ENCODE data around the gene HOXA3. TPM values are rescaled to one million over a fixed set of nuclear protein-coding genes. Genes with fewer than 3 reads are reported as not detected.

The HOXA3 gene
- total RNA-seq, 1 donor from 2014 or later = 0.96 TPM

DNA sequence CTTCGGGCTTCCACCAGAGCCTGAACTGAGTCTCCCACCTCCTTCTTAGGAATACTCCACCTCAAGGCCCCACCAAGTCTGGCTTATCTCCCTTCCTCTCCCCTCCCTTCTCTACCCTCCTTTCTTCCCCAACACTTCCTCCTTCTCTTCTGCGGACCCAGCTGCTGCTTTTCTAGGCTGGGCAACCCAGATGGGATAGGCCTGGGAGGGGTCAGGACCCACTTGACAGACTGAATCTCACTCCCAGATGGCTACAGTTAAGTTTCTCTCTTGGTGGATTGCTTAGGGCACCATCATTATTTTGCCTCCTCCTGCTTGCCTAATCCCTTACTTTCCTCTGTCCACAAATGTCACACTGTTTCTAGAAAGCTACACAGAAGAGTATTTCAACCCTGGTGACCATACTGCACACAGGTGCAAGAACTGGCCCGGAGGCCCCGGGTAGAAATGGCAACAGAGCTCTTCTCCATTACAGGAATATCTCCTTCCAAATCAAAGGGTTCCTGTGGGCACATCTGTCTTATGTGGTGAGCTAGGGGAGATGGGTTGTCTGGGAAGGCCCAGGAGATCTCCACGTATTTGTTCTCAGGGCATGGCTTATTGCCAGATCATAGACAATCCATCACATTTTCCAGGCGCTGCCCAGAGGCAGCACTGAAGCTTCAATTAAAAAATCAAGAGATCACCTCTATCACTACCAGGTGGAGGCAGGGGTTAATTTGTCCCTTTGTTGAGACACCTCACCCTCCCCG lies 37.8 kb upstream of the HOXA3 start:
- no peak for DNase-seq (ENCODE audit: low spot score)

DNA sequence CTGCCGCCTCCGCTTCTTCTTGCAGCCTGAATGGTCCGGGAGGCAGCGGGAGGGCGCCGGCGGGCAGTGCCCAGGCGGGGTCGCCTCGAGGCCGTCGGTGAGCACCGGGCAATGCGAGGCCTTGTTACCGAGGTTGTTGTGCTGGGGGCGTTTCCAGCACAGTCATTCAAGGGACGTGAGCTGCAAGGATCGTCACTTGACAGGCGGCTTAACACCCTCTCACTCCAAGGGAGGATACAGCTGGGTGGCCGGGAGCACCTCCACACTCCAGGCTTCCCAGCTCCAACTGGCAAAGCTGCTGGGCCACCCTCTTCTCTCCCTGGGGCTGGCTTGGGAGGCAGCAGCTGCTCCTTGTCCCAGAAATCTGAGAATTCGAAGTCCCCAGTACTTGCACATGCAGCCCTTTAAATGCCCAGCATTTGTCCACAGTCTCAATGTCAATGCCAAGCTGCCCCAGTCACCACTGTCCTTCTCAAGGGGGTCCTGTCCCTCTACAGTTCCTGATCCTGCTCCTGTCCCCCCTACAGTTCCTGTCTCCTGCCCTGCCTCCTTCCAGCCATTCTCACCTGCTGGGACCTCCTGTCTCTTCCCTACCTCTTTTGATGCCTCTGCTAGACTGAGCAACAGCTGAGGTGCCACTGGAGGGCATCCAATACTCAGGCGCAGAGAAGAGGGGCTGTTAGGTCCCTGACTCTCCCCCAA lies 37.1 kb upstream of the HOXA3 start:
- DNase-seq (ENCODE audit: low spot score) = peak; percentile 44

DNA sequence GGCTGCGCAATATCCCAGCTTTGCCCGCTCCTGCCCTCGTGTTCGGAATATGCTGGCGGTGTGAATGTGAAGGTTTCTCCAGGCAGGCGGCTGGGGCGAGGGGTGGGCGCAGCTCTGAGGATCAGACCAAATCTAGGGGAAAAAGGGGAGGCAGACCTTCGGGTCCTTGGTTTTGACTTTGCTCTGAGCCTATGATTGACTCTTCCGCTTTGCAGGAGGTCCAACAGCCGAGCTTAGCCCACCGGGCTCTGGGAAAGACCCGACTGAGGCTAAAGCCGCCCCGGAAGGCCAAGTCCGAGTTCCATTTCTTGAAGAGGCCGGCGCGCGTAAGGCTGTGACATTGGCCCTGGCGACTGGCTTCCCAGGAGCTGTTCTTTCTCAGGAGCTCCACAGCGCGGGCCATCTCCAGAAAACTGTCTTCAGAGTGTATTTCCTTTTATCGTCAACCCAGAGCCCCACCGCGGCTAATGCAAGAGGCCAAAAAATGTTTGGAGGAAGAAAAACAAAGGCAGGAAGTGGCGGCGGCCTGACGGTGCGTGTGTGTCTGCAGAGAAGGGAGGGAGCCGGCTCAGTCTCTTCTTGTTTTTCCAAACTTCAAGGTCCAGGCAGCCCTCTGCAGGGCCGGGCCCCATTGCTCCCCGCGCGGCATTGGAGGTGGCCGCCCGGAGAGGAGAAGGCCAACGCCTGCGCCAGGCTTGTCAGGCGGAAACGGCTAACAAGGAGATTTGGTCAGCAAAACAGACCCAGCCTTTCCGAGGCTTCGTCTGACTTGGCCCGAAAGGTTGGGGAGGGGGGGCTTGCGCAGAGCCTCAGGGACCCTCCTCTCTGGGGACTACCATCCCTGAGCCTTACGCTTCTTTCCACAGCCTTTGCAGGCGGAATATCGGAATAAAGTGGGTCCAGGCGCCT lies 36.3 kb upstream of the HOXA3 start:
- peak; percentile 57 for DNase-seq (ENCODE audit: low spot score)

DNA sequence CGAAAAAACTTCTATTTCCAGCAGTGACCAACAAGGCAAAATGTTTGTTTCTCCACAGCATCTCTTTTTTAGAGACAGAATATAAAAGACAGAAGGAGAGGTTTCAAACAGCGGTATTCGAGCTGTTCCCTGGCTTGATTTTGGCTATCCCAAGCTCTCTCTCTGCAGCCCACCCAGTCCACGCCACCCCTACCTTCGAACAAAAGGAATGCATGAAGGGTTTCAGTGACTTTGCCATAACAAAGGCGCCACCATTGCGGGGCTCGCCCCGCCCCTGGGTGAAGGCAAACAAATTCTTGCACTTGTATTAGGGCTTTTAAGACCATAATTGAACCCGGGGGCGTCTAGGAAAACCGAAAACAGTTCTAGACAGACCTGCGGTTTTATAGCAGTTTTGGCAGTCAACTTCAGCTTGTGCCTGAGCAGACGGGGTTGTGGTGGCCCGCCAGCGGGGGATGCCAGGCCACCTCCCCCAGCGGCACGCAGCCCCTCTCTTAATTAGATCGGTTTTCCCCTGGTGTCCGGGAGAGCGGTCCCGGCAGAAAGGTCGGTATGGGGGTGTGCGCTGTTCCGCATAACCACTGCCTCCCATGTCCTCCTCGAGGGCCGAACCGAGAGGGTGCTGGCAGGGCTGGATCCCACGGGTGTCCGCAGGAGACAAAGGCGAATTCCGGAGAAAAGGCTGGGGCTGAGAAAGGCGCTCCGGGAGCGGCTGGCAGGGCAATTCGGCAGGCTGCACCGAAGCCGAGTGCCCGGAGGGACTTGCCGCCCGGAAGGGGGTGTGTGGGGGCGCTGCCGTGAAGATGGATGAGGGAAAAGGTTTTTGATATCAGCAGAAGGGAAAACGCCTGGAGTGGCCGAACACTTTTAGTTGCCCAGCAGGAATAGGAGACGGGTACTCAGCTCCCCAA lies 35.3 kb upstream of the HOXA3 start:
- DNase-seq (ENCODE audit: low spot score) = no peak

DNA sequence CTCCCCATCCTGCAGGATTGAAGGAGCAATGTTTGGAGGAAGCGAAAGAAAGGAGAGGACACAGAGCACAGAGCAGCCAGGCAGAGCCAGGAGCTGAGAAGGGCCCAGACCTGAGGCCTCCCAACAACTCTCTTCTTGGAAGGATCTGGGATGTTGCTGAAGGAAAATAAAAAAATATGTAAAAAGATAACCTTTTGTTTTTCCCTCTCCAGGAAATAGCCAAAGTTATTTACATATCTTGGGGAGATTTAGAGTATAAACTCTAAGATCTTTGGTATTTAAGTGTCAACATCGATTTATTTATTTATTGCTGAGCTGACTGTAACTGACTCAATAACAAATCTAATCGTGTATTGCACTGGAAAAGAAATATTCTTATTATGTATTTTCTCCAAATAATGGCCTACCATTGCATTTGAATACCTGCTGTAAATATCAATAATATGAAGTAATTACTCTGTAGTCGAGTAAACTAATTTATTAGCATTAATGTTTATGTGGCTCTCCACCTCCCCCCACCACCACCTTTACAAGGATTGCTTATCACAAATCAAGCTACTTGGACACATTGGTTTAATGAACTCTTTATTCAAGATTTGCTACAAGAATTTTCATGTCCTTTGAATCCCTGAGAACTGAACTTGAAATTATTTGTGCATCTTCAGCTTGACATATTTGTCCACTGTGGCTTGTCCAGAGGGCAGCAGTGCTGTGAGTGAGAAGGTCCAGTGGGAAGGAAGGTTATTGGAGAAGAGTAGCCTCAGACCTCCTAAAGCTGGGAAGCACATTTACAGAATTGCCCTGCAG lies 34.5 kb upstream of the HOXA3 start:
- DNase-seq (ENCODE audit: low spot score) = no peak

DNA sequence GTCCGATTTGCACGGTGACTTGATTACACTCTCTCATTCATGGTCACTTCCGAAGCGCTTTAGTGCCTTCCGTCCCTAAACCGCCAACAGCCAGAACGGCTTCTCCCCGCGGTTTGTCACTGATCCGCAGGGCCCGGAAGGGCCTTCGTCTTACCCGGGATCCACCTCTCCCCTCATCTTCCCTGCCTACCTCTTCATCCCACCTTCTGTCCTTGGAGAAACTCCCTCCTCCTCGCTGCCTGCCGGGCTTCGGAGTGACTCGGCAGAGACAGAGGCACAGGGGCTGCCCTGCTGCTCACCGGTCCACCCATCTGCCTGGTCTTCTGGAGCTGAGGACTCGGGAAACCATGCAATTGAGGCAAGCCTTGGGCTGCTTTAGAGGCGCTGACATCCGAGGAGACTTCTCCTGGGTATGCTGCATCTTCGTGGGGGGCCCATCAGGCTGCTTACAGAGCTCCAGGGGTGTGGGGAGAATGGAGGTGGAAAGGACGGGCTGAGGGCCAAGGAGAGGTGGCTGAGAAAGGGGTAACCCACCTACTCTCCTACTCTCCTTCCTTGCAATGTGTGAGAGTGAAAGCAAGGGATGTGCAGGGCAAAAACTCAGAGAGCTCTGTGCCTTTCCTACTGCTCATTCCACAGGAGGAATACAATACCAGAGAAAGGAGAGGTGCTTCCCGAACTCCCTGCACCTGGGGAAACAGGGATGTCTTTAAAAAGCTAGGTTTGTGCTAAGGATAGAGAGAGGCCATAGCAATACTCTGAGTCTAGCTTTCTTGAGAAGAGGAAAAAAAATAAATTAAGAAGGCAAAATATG lies 33.7 kb upstream of the HOXA3 start:
- no peak for DNase-seq (ENCODE audit: low spot score)

DNA sequence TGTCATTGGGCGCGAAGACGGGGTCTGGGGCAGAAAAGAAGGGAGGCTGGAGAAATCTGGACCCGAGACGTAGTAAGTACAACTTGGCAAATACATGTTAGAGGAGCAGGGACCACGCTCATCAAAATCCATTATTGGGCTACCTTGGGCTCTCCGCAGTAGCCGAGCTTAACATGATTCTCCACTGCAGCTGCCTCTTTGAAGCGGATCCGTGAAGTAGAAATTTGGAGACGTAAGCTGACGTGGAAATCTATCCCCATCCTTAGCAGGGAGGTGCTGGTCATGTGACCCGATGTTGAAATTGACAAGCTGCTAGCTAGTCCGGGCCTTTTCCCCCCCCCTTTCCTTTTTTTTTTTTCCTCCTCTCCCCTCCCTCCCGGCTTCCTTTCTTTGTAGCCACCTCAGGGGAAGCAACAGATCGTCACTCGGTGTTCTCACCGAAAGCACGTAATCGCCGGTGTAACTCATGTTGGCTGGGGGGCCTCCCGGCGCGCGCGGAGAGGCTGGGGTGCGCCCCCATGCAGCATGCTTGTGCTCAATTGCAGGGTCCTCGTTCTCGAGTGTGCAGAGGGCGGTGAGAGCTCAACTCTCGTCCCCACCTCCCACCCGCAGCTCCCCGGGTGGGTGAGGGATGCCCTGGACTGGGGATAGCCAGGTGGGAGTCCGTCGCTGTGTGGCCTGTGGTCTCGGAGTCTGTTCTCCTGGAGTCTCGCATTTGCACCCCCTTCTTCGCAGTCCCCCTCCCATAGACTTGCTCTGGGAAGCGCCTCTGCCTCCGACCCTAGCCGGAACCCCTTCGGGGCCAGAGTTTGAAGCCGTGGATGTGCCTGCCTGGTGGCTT lies 32.9 kb upstream of the HOXA3 start, which contains the start of gene HOXA11:
HOXA11 (minus strand) TSS at position 220 of the 841 bp plus-strand sequence; CDS start at position 132, 88 bp downstream.
- peak; percentile 97 for DNase-seq (ENCODE audit: low spot score)

DNA sequence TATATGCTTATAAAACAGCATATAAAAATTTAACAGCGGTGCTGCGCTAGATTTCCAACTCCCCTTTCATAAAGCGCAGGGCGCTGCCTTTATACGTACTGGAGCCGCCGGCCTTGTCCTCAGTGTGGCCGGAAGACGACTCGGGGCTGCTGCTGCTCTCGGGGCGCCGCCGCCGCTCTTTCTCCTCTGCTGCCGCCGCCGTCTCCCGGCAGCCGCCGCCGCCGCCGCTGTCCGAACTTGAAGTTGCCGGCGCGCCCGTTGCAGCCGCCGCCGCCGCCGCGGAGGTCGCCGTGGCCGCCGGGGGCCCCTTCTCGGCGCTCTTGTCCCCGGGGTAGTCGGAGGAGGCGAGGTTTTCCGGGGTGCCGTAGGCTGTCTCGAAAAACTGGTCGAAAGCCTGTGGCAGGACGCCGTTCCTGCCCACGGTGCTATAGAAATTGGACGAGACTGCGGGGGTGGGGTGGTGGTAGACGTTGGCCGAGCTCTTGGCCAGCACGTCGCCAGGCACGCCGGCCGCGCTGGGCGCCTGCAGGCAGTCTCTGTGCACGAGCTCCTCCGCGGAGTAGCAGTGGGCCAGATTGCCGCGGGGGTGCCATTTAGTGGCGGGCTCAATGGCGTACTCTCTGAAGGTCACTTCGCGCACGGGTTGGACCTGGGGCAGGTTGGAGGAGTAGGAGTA lies 32.1 kb upstream of the HOXA3 start:
- DNase-seq (ENCODE audit: low spot score) = no peak

DNA sequence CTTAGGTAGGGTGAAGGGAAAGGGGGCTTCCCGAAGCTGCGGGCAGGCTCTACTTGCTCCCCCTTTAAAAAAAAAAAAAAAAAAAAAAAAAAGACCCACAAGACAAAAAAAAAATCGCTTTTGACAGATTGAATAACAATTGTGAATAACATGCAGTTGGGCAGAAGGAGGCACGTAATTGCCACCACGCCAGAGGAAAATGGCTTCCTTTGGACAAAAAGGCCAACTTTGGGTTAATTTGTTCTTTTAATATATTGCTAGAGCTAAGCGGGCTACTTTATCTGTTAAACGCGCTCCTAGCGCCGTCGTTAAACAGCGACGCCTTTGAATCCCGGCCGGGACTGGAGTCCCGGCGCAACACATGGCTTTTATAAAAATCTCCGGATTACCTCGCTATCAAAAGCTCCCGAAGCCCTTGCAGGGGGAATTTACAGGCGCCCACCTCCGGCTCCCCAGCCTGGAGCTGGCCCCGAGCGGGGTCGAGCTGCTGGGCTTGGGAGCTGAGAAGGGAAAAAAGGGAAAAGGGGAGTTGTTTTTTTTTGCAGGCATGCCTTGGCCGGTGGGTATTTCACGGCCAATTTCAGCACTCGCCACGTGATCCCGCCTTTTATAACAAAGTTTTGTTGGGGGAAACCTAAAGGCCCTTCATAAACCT lies 31.4 kb upstream of the HOXA3 start:
- DNase-seq (ENCODE audit: low spot score) = no peak

DNA sequence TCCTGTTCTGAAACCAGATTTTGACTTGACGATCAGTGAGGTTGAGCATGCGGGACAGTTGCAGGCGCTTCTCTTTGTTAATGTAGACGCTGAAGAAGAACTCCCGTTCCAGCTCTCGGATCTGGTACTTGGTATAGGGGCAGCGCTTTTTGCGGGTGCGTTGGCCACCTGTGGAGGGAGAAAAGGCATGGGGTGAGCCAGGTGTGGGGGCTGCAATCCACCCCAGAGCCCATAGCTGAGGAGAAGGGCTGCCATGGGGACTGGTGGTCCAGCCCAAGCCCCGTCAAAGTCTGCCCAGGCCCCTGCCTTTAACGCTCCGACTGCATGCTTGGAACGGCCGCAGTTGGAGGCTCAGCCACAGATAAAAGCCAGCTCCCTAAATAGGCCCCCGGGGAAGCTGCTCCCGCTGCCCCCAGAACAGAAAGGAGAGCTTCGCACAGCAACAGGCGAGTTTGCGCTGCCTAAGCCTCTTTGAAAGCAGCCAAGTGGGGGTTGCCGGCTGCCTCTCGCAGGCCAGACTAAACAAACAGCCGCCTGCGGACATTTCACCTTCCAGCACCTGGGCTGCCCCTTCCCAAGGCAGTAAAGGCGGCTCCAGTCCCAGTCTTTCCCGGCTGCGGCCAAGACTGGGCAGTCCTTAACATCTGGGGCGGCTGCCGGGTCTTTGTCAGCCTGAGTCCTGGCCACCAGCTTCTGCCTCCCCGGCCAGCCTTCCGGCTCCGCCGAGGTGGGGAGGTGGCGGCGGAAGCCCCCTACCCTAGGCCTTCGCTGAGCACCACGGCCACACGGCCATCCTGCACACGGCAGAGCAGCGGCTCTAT lies 30.7 kb upstream of the HOXA3 start:
- DNase-seq (ENCODE audit: low spot score) = no peak

DNA sequence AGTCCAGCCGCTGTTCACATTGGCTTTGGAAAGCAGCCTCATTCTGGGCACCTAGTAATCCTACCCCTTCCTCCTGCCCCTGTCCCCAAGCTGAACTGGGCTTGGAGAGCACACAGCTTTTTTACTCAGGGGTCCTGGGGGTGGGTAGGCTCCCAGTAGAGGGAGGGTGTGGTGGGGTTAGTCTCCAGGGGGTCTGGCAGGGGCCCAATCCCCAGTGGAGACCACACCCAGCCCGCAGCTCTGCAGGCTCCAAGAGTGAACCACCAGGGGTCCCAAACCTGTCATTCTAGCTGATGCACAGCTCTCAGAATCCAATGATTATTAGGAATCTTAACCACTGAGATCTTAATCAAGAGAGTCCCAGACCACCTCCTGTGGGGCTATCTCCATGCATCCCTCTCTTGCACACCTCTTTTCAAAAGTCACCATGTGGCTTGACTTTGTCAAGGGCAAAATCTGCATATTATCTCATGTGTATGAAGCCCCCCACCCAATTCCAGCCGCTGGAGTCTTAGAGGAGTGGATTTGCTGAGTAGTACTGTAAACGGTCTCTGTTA lies 30.0 kb upstream of the HOXA3 start:
- DNase-seq (ENCODE audit: low spot score) = no peak

DNA sequence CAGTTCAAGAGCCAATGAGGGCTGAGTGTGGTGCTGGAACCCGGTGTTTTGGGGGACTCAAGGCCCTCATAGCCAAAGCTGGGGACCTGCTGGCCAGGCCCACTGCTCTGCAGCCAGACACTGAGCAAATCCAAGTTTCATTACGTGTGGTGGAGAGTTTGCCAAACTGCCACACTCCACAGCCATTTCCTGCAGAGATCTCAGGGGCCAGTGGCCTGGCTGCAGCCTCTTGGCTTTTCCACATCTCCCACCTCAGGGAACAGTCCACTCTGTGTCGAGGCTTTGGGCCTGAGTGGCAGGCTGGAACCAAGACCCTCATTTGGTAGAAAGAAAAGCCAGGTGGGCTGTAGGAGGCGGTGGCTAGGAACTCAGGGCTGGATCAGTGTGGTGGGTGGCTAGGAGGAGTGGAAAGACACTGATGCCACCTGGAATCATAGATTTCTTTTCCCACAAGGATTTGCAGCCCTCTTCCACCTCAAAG lies 29.5 kb upstream of the HOXA3 start:
- DNase-seq (ENCODE audit: low spot score) = no peak

DNA sequence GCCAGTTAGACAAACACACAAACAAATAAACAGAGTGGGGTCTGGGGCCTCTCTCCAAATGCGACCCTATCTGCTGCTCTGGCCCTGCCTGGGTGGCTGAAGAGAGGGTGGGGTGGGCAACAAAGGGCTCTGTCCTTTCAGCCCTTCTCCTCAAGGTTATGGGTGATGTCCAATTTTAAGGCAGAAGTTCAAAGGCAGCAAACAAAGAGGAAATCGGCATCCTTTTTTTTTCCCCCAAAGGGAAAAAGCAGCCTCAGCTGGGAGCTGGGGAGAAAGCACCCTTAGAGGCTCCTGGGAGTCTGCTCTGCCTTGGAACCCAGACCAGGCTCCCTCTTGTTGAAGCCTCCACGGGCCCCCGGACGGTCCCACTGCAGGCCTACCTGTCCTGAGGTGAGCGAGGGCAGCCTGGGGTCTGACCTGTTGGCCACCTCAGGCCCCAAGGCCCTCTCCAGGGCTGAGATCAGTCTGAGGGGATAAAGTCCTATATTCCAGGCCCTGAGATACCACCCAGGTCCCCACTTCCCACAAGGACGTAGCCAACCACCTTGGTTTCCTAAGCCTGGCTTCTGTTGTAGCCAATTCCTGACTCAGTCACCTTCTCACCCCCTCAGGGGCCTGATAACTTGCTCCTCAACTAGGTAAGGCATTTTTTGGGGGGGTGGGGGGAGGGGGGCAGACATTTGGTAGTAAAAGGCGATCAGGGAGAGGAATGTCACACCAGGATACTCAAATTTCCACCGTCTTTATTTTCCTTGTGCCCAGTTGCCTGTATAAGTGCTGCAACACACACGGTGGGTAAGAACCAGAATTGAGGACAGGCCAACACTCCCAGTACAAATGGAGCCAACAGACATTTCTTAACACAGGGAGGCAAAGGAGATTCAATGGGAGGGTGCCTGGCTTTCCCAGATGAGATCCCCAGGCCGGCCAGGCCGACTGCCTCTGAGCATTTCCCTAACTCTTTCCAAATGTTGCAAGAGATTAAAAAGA lies 28.3 kb upstream of the HOXA3 start:
- no peak for DNase-seq (ENCODE audit: low spot score)

Data from umbilical cord (tissue), 2 donors.